Loucy (cell line): ENCODE measurements around the gene APLP2.

Source experiments
- CTCF ChIP-seq: fragments of 200-600 bp; sonication (generic); conservative IDR thresholded peaks from 2 replicates; pipeline ENCODE4 v1.5.1; 2014; ENCODE audit warnings: mild to moderate bottlenecking, antibody characterized with exemption, low read length
- EZH2phosphoT487 ChIP-seq: fragments of 200-600 bp; IDR thresholded peaks from 2 replicates; pipeline ENCODE4 v1.6.1; 2018; ENCODE audit warnings: antibody characterized with exemption, mild to moderate bottlenecking, moderate library complexity, borderline replicate concordance

- TF ChIP-seq CTCF (no peak), EZH2phosphoT487 (no peak)
Measured at GRCh38 chr11:130055617-130056016, 14.1 kb upstream of the APLP2 start.
